ENCODE data around the gene CCDC148.

CCDC148 gene

DNA sequence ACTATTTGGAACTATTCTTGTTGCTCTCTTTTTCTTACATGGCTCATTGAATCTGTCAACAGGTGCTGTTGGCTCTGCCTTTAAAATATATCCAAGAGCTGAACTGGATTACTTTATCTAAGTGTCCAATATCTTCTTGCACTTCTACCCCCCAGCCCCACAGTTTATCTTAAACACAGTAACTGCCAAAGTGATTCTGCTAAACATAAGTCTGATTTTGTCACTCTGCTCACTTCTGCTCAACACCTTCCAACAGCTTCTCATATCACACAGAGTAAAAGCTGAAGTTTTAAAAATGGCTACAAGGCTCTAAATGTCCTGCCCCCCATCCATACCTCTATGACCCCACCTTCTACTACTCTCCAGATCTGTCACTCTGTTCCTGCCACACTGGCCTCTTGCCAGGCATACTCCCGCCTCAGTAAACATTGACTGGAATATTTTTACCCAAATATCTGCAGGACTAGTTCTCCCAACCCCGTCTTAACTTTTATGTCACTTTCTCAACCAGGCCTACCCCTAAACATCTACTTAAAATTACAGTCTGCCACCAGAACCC lies 130.7 kb downstream of the CCDC148 start:
- TF ChIP-seq, protein P1, sequence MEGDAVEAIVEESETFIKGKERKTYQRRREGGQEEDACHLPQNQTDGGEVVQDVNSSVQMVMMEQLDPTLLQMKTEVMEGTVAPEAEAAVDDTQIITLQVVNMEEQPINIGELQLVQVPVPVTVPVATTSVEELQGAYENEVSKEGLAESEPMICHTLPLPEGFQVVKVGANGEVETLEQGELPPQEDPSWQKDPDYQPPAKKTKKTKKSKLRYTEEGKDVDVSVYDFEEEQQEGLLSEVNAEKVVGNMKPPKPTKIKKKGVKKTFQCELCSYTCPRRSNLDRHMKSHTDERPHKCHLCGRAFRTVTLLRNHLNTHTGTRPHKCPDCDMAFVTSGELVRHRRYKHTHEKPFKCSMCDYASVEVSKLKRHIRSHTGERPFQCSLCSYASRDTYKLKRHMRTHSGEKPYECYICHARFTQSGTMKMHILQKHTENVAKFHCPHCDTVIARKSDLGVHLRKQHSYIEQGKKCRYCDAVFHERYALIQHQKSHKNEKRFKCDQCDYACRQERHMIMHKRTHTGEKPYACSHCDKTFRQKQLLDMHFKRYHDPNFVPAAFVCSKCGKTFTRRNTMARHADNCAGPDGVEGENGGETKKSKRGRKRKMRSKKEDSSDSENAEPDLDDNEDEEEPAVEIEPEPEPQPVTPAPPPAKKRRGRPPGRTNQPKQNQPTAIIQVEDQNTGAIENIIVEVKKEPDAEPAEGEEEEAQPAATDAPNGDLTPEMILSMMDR (IDR thresholded peaks at IDR 0.05; ENCODE audit: low read length, missing control alignments): no peak

DNA sequence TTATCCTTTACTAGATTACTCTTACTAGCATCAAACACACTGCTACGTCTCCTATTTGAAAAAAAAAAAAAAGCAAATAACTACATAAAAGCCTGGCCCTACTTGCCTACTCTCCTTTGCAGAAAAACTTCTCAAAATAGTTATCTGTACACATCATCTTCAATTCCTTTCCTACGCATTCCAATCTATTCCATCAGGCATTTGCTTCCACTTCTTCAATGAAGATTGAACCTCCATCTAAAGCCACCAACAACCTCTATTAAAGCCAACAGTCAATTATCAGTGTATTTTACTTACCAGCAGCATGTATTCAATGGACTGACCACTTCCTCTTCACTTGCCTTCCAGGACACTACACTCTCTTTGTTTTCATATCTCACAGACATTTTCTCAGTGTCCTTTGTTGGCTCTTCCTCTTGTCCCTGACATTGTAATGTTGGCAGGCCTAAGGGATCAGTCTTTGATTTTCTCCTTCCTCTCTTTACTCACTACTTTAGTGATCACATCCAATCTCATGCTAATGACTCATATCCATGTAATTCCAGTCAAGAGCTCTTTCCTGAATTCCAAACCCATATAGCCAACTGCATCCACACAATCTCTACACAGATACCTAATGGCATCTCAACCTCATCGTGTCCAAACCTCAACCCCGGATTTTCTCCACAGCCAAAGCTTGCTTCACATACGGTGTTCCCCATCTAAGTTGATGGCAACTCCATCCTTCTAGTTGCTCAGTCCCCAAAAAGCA lies 131.3 kb downstream of the CCDC148 start:
- TF ChIP-seq, protein P1 (IDR thresholded peaks at IDR 0.05; ENCODE audit: low read length, missing control alignments): no peak
- DNase-seq (ENCODE audit: low read depth): peak; percentile 11
- H3K4me3 ChIP-seq (replicated peaks; ENCODE audit: low read depth, low read length): no peak overlapping the region

More for the DNA sequence above, 130.7 kb downstream of the CCDC148 start:
- H3K4me3 ChIP-seq (replicated peaks; ENCODE audit: low read depth, low read length): no peak overlapping the region
- no peak for DNase-seq (ENCODE audit: low read depth)

DNA sequence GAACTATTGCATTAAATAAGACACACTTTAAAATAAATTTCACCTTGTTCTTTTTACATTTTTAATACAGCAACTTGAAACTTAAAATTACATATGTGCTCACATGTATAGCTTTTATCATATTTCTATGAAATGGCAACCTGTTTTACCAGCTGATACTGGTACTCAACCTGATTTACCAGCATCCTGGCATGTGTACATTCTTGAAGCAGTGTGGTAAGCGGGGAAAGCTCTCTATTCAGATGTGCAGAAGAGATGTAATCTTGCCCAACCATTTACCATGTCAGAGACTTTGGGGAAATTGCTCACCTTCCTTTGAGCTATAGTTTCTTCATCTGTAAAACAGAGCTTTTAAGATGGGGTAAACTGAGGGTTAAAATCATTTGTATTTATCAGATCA lies 133.2 kb downstream of the CCDC148 start:
- H3K4me3 ChIP-seq (replicated peaks; ENCODE audit: low read depth, low read length): no peak overlapping the region
- TF ChIP-seq, protein P1 (IDR thresholded peaks at IDR 0.05; ENCODE audit: low read length, missing control alignments): no peak
- DNase-seq (ENCODE audit: low read depth): no peak

DNA sequence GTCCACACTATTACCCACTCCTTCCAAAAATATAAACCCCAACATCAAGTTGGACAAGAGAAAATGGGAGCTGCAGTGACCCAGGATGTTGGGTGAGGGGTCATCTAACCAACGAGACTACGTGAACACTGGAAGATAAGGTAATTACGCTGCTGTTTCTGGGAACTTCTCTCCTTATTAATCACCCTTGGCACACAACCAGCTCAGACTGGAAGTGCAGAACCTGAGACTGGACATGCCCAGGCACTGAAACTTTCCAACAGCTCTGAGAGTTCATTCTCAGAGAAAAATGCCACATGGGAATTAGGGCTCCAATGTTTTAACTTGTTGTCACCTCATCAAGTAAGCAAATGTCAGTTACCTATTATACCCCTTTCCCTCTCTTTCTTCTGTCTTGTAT lies 135.3 kb downstream of the CCDC148 start:
- TF ChIP-seq, protein P1 (IDR thresholded peaks at IDR 0.05; ENCODE audit: low read length, missing control alignments): no peak
- no peak overlapping the region for H3K4me3 ChIP-seq (replicated peaks; ENCODE audit: low read depth, low read length)
- peak; percentile 50 for DNase-seq (ENCODE audit: low read depth)

DNA sequence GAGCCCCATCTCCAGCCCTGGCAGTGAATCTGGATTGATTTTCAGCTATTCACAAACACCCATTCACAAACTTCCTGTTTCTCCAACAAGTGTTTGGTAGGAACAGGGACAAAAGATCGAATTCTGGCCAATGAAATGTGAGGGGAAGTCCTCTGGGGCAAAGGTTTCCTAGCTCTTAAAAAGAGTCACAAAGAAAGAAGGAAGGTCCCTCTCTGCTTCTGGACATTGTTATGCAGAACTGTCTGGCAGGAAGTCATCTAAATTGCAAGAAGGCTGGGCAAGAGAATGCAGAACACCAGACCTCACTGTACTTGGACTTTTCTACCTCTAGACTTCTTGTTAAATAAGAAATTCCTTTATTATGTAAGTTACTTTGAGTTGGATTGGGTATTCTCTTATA lies 137.3 kb downstream of the CCDC148 start:
- DNase-seq (ENCODE audit: low read depth): no peak
- H3K4me3 ChIP-seq (replicated peaks; ENCODE audit: low read depth, low read length): no peak overlapping the region
- TF ChIP-seq, protein P1 (IDR thresholded peaks at IDR 0.05; ENCODE audit: low read length, missing control alignments): no peak

DNA sequence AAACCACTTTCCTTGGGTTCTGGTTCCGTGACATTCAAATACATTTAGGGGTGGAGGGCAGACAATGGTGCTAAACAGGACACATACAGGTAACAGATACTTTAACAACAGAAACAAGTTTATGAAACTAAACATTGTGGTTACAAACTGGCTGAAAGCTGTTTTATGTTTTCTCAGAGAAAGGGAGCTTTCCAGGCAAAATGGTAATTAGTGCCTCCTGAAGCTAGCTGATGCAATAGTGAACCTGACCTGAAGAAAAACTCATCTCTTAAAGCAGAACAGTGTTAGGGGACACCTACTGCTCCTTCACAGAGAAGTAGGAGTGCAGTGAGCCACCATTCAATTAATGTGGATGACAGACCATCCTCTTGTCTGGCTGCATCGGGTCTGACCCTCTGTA lies 138.9 kb downstream of the CCDC148 start:
- no peak overlapping the region for H3K4me3 ChIP-seq (replicated peaks; ENCODE audit: low read depth, low read length)
- TF ChIP-seq, protein P1 (IDR thresholded peaks at IDR 0.05; ENCODE audit: low read length, missing control alignments): no peak
- no peak for DNase-seq (ENCODE audit: low read depth)

Measured in fibroblast of pulmonary artery (primary cell).